Choroid plexus epithelial cell (primary cell): ENCODE results near the gene PGK1.
A peak's percentile ranks its signal among the peaks of the same experiment; 100 is the strongest.
"Not testable (repeated sequence)": the region's sequence is repeated elsewhere in the genome, so short reads cannot be mapped to it uniquely, and the experiment has no call there.

ENCODE experiments used
- DNase-seq: peaks from one replicate; pipeline ENCODE4 v3.0.0-alpha.2; 2010; ENCODE audit warnings: low read depth
- H3K4me3 ChIP-seq: 2 replicates; pipeline ENCODE4 v1.5.1; 2011; ENCODE audit warnings: low read depth, mild to moderate bottlenecking, control low read depth, low read length, moderate library complexity
- CTCF ChIP-seq: conservative IDR thresholded peaks from 2 replicates; pipeline ENCODE4 v1.5.1; 2011; ENCODE audit warnings: low read depth, mild to moderate bottlenecking, control low read depth, inconsistent platforms, low read length, moderate library complexity

PGK1 gene

GRCh38 chrX:78116766-78117165, 12.7 kb downstream of the PGK1 start:
- no peak for DNase-seq
- no peak for TF ChIP-seq CTCF
- H3K4me3 ChIP-seq, result no peak overlapping the region

GRCh38 chrX:78118628-78119027, 14.6 kb downstream of the PGK1 start:
- no peak overlapping the region for H3K4me3 ChIP-seq
- no peak for DNase-seq
- TF ChIP-seq CTCF, result no peak

GRCh38 chrX:78119521-78120227, 15.6 kb downstream of the PGK1 start:
- DNase-seq, result peak; percentile 20
- peak; percentile 38 for TF ChIP-seq CTCF
- no peak overlapping the region for H3K4me3 ChIP-seq

- no peak for TF ChIP-seq CTCF
- peak; percentile 10 for DNase-seq
- no peak overlapping the region for H3K4me3 ChIP-seq
Observed at GRCh38 chrX:78123190-78123589, 19.1 kb downstream of the PGK1 start.

- TF ChIP-seq CTCF, result peak; percentile 51
- peak; percentile 34 for DNase-seq
- H3K4me3 ChIP-seq, result no peak overlapping the region
Observed at GRCh38 chrX:78124307-78124706, 20.3 kb downstream of the PGK1 start.

GRCh38 chrX:78125148-78125547, 21.1 kb downstream of the PGK1 start:
- no peak for TF ChIP-seq CTCF
- no peak overlapping the region for H3K4me3 ChIP-seq
- no peak for DNase-seq

GRCh38 chrX:78125781-78126180, 21.7 kb downstream of the PGK1 start:
- DNase-seq, H3K4me3 ChIP-seq: not testable (repeated sequence)
